HepG2 (cell line): ENCODE measurements around the gene TTC32. TPM values are rescaled to one million over a fixed set of nuclear protein-coding genes. Genes with fewer than 3 reads are reported as not detected.

ENCODE experiments used
- ATAC-seq: fragments of 200-7000 bp; cut with Tn5 transposase; 3 replicates; pipeline ENCODE4 v1.9.1; 2020; ENCODE audit warnings: mild to moderate bottlenecking, moderate library complexity
- BruUV-seq: library from RNA; stranded (reverse); fragments of 400-500 nt; replicated peaks from 2 replicates; lab custom pipeline; 2021; lab: Mats Ljungman, UMichigan
- CTCF ChIA-PET: fragments of 300-600 bp; formaldehyde crosslinking; extraction: SDS; loops from one replicate; lab custom pipeline; 2021; ENCODE audit warnings: low total read pairs, inconsistent platforms, low intra/inter-chr PET ratio; lab: Yijun Ruan, JAX
- POLR2A ChIA-PET: fragments of 350-600 bp; sonication (Branson Sonifier 250); formaldehyde crosslinking; loops from one replicate; lab custom pipeline; 2020; ENCODE audit warnings: antibody characterized with exemption, inconsistent platforms; lab: Yijun Ruan, JAX
- DNase-seq: peaks from one replicate; pipeline ENCODE4 v3.0.0-alpha.2; 2015; ENCODE audit warnings: low spot score
- FAIRE-seq: peaks from 3 replicates; lab custom pipeline; 2011; peaks lifted over from hg19 to GRCh38; lab: Jason Lieb, UNC
- H2AFZ ChIP-seq: one replicate; pipeline ENCODE4 v1.6.1; 2011; ENCODE audit warnings: low read length, inconsistent platforms
- H3K27ac ChIP-seq: fragments of 300-600 bp; 3 replicates; pipeline ENCODE4 v1.8.0; 2011; ENCODE audit warnings: mixed run types, mild to moderate bottlenecking, mixed read lengths, low read length, inconsistent platforms; ENCODE audit not compliant: insufficient read depth; ENCODE audit errors: extremely low read length
- H3K27me3 ChIP-seq, 2 experiments: fragments of 200-600 bp in 1 of 2; 2 replicates in 1 of 2; 3 replicates in 1 of 2; pipeline versions ENCODE4 v1.6.0 to v1.8.0; 2011; ENCODE audit warnings: low read length in 2 of 2, mild to moderate bottlenecking in 2 of 2, moderate library complexity in 2 of 2, inconsistent platforms in 1 of 2; ENCODE audit not compliant: insufficient read depth in 2 of 2, control insufficient read depth in 1 of 2
- H3K36me3 ChIP-seq, 2 experiments: fragments of 200-600 bp in 1 of 2; replicated peaks in 1 of 2; 2 replicates in 1 of 2; 3 replicates in 1 of 2; pipeline versions ENCODE4 v1.5.1 to v1.8.0; 2011; ENCODE audit warnings: low read length in 2 of 2, inconsistent platforms in 1 of 2; ENCODE audit not compliant: insufficient read depth in 2 of 2, control insufficient read depth in 1 of 2
- H3K4me1 ChIP-seq: 2 replicates; pipeline ENCODE4 v1.5.1; 2012; ENCODE audit warnings: low read length, inconsistent platforms; ENCODE audit not compliant: insufficient read depth
- H3K4me2 ChIP-seq: 2 replicates; pipeline ENCODE4 v1.6.0; 2011; ENCODE audit warnings: low read depth, low read length, inconsistent platforms
- H3K4me3 ChIP-seq, 3 experiments: fragments of 200-600 bp in 1 of 3; sonication (generic), shearing (Covaris generic) in 1 of 3; replicated peaks in 1 of 3; 2 replicates each; pipeline ENCODE4 v1.5.1; 2011 to 2016; ENCODE audit warnings: low read length in 3 of 3, inconsistent platforms in 2 of 3, low read depth in 2 of 3, mild to moderate bottlenecking in 2 of 3, control low read depth in 1 of 3, mixed read lengths in 1 of 3; ENCODE audit not compliant: insufficient read depth in 1 of 3
- H3K79me2 ChIP-seq: one replicate; pipeline ENCODE4 v1.6.1; 2011; ENCODE audit warnings: low read length, inconsistent platforms; ENCODE audit not compliant: insufficient read depth
- H3K9ac ChIP-seq: 2 replicates; pipeline ENCODE4 v1.6.0; 2011; ENCODE audit warnings: mild to moderate bottlenecking, low read depth, low read length, inconsistent platforms; ENCODE audit not compliant: insufficient read depth
- H3K9me3 ChIP-seq: 2 replicates; pipeline ENCODE4 v1.5.1; 2012; ENCODE audit warnings: mild to moderate bottlenecking, low read length
- H4K20me1 ChIP-seq: 2 replicates; pipeline ENCODE4 v1.6.0; 2011; ENCODE audit warnings: inconsistent platforms, mild to moderate bottlenecking, low read length, moderate library complexity; ENCODE audit not compliant: insufficient read depth
- GATA4 ChIP-seq: sonication (generic); IDR thresholded peaks from 2 replicates; pipeline ENCODE4 v1.6.1; 2016; ENCODE audit warnings: antibody characterized with exemption, low read depth, borderline replicate concordance
- TBL1XR1 ChIP-seq: fragments of 150-350 bp; IDR thresholded peaks from 2 replicates; pipeline ENCODE4 v1.6.1; 2014; ENCODE audit warnings: borderline replicate concordance, low read length; ENCODE audit not compliant: partially characterized antibody
- WGBS: methylation state at CpG from one replicate; pipeline ENCODE4 v1.1.6; 2017; ENCODE audit warnings: low lambda C conversion rate; 5-methylcytosine and 5-hydroxymethylcytosine counted together
- in situ Hi-C: cut with HindIII; loops from 2 replicates; pipeline ENCODE4 v1.10.0; 2017; ENCODE audit warnings: low pct_unique_long_range_greater_than_20kb; ENCODE audit not compliant: extremely low pct_ligation_motif_present
- intact Hi-C: fragments of 100-400 bp; cut with micrococcal nuclease; formaldehyde crosslinking; loops from one replicate; pipeline ENCODE4 v1.10.0; 2022; ENCODE audit not compliant: unreplicated experiment
- polyA plus RNA-seq, 8 experiments: library from polyadenylated mRNA; depleted of rRNA in 3 of 8; stranded (reverse) in 7 of 8; unstranded in 1 of 8; fragments of >200 nt; fragmentation: Illumina TruSeq in 4 of 8; extraction: Trizol in 4 of 8; gene quantifications; 2 replicates each; pipeline versions ENCODE4 v1.2.1 to v1.2.3, GENCODE V29; 2011 to 2016; ENCODE audit warnings: low read depth in 4 of 8, missing spikeins in 1 of 8, mixed read lengths in 1 of 8; ENCODE audit not compliant: insufficient read depth in 1 of 8
- total RNA-seq, 5 experiments: library from RNA; depleted of rRNA; stranded (reverse); fragments of >200 nt; fragmentation: Illumina TruSeq; extraction: Trizol; gene quantifications; 2 replicates each; pipeline ENCODE4 v1.2.3, GENCODE V29; 2016; ENCODE audit warnings: low read depth in 1 of 5
- TF ChIP-seq, protein P1 (sequence below): sonication (generic); formaldehyde crosslinking; IDR thresholded peaks from 2 replicates; pipeline ENCODE4 v1.5.1; 2020; ENCODE audit warnings: mild to moderate bottlenecking, missing genetic modification reagents, borderline replicate concordance

Gene TTC32
- total and polyA plus RNA-seq, 2 of the 13 experiments (the other 11 are each of a cell fraction or from before 2014, with no cell fraction given), result 21.6 to 38.3 TPM

GRCh38 chr2:19878268-19879046, 23.3 kb downstream of the TTC32 start:
- TF ChIP-seq, protein P1, sequence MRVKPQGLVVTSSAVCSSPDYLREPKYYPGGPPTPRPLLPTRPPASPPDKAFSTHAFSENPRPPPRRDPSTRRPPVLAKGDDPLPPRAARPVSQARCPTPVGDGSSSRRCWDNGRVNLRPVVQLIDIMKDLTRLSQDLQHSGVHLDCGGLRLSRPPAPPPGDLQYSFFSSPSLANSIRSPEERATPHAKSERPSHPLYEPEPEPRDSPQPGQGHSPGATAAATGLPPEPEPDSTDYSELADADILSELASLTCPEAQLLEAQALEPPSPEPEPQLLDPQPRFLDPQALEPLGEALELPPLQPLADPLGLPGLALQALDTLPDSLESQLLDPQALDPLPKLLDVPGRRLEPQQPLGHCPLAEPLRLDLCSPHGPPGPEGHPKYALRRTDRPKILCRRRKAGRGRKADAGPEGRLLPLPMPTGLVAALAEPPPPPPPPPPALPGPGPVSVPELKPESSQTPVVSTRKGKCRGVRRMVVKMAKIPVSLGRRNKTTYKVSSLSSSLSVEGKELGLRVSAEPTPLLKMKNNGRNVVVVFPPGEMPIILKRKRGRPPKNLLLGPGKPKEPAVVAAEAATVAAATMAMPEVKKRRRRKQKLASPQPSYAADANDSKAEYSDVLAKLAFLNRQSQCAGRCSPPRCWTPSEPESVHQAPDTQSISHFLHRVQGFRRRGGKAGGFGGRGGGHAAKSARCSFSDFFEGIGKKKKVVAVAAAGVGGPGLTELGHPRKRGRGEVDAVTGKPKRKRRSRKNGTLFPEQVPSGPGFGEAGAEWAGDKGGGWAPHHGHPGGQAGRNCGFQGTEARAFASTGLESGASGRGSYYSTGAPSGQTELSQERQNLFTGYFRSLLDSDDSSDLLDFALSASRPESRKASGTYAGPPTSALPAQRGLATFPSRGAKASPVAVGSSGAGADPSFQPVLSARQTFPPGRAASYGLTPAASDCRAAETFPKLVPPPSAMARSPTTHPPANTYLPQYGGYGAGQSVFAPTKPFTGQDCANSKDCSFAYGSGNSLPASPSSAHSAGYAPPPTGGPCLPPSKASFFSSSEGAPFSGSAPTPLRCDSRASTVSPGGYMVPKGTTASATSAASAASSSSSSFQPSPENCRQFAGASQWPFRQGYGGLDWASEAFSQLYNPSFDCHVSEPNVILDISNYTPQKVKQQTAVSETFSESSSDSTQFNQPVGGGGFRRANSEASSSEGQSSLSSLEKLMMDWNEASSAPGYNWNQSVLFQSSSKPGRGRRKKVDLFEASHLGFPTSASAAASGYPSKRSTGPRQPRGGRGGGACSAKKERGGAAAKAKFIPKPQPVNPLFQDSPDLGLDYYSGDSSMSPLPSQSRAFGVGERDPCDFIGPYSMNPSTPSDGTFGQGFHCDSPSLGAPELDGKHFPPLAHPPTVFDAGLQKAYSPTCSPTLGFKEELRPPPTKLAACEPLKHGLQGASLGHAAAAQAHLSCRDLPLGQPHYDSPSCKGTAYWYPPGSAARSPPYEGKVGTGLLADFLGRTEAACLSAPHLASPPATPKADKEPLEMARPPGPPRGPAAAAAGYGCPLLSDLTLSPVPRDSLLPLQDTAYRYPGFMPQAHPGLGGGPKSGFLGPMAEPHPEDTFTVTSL (CRISPR knock-in tag), result no peak
- TF ChIP-seq TBL1XR1 (no peak), GATA4 (no peak)
- FAIRE-seq (no peak), DNase-seq (no peak), ATAC-seq (no peak)
- Histone ChIP-seq H2AFZ (no peak overlapping the region), H3K79me2 (no peaks in the 10 kb centered on the region), H3K36me3 (no peaks in the 10 kb centered on the region), H3K9me3 (no peaks in the 10 kb centered on the region), H3K27me3 (no peaks in the 10 kb centered on the region), H3K4me2 (no peak overlapping the region), H3K4me3 (no peak overlapping the region), H3K9ac (no peak overlapping the region), H3K4me1 (no peaks in the 10 kb centered on the region), H3K27ac (no peak overlapping the region), H4K20me1 (no peaks in the 10 kb centered on the region)
- 63% methylated on average over 8 of the region's 12 CpGs for WGBS
- in situ Hi-C loops (no loop called here), intact Hi-C loops (no loop called here)
- no TSS peak for BruUV-seq
- ChIA-PET POLR2A (no interaction called here), CTCF (no interaction called here)
